Measurements from ENCODE around the gene ERC2.
"Not testable (repeated sequence)": the region's sequence is repeated elsewhere in the genome, so short reads cannot be mapped to it uniquely, and the experiment has no call there.

ERC2 gene

DNA sequence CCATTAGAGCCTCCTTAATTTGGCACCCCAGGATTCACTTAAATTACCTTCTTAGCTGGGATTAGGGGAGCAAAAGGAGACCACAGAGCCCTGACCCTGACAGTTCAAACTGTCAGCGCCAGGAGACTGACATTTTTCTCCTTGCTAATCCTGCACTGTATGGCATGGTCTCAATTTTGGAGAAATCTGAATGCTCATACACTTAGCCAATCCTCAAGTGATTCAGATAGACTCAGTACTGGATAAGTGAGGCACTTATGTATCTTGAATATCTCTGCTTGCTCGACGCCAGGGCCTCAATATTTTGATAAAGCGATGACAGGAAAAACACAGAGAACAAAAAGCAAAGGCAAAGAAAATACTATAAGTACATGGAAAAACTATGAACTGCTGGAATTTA is 605.2 kb downstream of the ERC2 start:
- no peak for DNase-seq

DNA sequence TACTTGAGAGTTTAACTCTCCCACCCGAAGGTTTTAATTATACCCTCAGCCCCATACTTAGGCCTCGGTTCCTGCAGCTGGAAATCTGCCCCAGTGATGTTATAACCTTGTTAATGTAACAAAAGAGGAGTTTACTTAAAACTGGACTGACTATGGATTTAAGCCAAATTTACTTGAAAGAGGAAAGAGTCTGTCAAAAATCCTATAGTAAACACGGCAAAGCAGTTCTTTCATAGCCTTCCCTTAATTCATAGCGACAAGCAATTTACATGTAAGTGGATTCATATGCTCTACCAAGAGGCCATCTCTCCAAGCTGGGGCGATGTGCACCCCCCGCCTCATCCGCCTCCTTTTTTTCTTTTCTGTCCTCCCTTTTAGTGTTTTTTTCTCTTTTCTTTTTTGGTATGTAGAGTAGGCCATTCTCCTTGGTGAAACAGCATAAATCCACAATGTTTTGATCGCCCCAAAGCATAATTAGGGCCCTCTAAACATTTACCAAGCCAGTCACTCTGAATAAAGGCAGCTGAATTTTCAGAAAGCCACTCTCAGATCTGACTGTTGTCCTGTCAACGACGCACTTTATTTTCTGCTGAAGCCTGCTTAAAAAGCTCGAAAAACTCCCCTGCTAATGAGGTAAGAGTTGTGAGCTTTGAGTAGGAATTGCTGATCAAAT is 608.1 kb downstream of the ERC2 start:
- no peak for DNase-seq

DNA sequence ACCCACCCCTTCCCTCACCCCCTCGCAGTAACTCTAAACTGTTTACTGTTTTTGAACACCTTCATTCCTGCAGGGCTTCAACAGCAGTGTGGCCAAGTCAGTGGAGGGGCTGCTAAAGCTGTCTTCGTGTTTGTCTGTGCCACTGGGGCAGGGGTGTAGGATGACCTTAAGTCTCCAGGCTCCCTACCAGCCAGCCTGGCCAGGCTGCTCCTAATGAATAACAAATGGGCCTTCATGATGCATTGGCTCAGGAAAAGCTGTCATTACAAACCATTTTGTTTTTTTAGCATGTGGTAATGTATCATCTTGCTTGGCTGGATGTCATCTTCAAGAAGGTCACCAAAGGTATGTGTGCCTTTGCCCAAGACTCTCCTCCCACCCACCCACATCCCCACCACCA is 609.0 kb downstream of the ERC2 start:
- DNase-seq, result no peak

DNA sequence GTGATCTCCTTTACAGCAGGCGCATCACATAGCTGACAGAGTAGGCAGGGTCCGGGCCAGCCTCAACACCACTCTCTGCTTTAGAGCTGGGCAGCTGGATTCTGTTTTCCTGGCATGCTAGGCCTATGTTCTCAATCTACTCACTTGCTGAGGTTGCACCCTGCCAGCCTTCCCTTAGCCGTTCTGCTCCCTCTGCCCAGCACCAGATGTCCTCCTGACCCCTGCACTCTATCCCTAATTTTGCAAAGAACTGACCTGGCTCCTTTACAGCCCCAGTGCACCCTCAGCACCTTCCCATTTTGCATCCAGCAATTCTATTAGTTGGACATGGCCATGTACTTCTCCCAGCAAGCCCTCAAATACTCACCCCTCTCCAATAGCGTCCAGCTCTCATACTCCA is 609.5 kb downstream of the ERC2 start:
- no peak for DNase-seq

DNA sequence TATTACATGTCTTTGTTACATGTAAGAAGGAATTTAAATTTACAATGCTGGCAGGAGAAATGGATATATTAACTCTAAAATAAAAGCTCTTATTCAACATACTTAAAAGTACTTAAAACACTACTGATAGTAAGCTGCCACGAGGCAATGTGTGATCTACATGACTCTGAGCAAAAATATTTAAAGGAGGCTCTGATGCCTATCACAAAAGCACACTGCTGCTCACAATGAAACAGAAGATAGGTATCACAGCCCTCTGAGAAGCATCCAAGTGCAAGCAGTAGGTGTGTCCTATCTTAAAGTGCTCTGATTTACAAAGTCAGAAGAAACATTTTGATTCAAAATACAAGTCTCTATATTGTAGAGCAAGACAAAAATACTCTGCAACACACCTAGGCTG is 610.0 kb downstream of the ERC2 start:
- no peak for DNase-seq

DNA sequence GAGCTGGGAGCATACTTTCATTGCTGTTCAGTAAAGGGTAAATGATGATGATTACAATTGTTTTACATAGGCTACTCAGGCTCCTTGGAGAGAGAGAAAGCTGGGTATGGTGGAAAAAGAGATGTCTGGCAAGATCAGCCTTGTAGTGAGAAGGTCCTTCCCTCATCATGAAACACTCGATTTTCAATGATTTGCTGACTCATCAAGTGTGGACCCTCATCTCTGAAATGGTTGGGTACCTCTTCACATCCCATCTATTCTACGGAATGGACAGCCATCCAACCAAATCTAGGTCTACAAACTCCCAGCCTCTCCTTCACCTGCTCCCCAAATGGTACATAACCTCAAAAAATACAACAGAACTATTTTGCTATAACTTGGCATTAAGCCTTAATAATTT is 610.6 kb downstream of the ERC2 start:
- DNase-seq, result no peak

DNA sequence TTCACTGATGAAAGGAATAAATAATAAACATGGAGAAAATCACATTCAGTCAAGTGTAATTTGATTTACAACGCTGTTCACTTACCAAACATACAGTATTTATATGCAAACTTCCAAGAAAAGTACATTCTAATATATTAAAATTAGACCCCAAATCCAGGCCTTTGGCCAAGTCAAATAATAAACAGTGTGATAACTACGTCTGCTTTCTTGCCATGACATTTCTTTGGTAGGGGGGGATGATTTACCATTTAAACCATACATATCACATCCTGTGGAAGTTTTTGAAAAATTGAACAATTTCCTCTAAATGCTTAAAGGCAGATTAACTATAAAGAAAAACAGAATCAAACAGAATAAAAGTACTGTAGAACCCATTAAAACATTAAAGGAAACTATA is 613.0 kb downstream of the ERC2 start:
- DNase-seq, result no peak

DNA sequence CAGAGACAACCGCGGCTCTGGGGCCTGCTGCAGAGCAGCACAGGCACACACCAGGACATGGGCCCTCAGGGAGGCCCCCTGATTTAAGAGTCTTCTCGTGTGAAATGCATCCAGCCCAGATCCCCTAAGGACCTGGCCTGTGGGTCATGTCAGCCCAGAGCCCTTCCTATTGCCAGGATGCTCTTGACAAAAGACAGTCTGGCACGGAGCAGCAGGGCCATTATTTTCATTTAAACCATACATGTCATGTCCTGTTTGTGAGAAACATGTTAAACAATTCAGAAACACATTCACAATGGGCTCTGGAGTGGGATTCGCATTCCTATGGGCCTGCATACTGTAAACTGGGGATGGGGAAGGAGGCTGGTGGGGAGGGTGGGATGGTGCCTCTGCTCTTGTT is 613.8 kb downstream of the ERC2 start:
- no peak for DNase-seq

DNA sequence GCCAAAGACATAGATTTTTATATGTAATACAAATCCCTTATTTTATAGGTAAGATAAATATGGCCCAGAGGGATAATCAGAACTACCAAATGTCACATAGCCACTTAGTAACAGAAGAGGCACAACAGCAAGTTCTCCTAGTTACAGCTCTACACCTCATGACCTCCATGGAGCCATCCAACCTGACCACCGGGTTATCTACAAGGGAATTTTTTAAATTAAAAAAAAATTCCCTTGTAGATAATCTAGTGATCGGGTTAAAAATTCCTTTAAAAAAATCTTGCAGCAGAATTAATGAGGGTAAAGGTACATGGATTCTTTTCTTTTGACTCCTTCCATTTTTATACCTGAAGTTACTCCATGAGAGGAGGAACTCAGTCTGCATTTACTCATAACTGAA is 615.9 kb downstream of the ERC2 start:
- DNase-seq, result no peak

DNA sequence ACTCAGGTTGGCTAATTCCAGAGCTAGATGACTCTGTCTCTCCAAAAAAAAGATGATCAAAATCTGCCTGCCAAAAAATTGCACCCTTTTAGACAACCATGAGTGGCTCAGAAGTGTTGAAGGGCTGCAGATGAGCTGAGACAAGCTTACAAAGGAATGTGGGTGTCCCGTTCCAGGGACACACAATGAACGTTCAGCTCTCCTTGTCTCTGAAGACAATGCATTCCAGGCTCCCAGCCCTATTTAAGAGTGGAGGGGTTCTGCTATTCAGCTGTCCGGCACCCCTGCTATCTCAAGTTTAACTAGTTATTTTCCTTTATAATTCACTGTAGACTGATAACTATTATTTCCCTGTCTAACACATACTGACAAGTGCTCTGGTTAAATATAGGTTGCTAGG is 626.1 kb downstream of the ERC2 start:
- DNase-seq, result no peak

DNA sequence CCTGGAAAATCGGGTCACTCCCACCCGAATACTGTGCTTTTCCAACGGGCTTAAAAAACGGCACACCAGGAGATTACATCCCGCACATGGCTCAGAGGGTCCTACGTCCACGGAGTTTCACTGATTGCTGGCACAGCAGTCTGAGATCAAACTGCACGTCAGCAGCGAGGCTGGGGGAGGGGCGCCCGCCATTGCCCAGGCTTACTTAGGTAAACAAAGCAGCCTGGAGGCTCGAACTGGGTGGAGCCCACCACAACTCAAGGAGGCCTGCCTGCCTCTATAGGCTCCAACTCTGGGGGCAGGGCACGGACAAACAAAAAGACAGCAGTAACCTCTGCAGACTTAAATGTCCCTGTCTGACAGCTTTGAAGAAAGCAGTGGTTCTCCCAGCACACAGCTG is 636.4 kb downstream of the ERC2 start:
- DNase-seq, result not testable (repeated sequence)

DNA sequence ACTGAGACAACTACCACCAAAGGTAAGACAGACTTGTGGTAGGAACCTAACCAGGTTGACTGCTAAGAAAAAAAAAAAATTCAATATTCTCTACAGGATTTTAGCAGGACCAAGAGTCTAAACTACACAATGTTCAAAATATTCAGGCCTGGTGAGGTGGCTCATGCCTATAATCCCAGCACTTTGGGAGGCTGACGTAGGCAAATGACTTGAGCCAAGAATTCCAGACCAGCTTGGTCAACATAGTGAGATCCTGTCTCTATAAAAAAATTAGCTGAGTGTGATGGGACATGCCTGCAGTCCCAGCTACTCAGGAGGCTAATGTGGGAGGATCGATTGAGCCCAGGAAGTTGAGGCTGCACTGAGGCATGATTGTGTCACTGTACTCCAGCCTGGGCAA is 639.6 kb downstream of the ERC2 start:
- no peak for DNase-seq

DNA sequence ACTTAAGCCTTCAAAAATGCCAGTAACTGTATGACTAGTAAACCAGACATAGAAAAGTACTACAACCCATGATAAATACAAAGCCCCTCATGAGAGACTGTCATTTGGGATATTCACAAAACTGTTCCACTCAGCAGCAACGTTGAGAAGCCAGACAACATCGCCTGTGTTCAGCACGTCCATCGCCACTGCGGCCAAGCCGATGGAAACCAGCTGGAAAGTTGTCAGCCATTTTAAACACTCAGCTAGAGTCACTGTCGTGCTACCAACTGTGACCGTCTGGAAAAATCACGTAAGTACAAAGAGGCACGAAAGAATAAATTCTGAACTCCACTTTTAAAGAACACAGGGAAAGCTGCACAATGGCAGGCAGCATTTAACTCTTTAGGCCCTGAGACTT is 640.5 kb downstream of the ERC2 start:
- DNase-seq, result no peak

DNA sequence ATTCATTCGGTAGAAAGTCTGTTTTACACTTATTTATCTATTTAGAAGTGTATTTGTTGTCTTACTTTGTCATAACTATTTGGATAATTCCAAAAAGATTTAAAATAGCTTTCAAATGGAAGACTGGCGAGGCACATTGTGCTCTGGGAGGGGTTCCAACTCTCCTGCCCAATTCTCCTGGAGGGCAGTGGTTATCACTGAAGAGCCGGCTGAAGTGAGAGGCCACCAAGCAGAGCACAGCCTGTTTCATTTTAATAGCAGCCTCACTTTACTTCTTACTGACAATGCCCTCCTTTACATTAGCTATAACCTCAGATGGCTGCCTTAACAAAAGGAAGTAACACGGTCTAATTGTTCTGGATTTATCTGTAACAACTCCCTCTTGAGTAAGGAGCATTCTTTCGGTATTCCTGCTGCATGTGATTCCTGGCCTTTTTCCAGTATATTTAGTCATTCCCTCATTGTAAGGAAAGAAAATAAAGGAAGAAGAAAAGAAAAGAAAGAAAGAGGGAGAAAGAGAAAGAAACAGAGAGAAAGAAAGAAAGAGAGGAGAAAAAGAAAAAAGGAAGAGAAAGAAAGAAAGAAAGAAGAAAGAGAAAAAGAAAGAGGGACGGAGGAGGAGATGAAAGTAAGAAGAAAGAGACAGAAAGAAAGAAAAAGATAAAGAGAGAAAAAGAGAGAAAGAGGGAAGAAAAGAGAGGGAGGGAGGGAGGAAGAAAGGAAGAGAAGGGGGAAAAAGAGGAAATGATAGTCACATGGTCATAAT is 641.4 kb downstream of the ERC2 start:
- no peak for DNase-seq

DNA sequence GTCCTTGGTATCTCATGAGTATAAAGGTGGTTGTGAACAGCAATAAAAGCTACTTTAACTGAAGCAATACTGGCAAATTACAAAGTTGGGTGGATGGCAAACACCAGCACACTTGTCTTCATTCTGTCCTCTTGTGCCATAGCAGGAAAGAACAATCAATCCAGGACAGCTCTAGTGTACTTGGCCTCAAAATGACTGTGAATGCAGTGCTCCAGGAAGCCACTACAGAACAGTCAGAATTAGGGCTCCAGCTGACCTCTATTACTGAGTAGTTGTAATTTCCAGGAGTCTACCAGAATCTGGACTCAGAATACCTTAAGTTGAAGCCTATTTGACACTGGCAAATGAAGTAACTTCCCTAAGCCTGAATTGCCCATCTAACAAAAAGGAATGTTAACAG is 642.2 kb downstream of the ERC2 start:
- no peak for DNase-seq

DNA sequence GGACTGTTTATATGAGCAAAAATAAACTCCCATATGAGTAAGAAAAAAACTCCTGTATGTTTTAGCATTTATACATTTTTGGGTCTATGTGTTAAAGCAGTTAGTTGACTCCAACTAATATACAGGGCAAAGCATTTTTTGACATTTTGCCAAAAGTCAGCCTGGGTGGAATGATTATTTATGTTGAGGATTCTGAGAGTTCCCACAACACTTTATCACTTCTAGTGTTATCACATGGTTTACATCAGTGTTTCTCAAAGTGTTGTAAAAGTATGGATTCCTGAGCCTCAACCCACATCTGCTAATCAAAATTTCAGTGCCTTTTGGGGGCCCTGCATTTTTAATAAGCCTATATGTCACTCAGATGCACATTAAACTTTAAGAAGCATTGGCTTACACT is 643.9 kb downstream of the ERC2 start:
- no peak for DNase-seq

DNA sequence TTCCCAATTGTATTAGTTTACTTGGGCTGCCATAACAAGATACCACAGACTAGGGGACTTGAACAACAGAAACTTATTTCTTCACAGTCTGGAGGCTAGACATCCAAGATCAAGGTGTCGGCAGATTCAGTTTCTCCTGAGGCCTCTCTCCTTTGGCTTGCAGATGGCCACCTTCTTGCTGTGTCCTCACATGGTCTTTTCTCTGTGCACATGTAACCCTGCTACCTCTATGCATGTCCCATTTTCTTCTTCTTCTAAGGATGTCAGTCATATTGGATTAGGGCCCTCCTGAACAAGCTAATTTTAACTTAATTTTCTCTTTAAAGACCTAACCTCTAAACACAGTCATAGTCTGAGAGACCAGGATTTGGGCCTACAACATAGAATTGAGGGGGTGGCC is 644.4 kb downstream of the ERC2 start:
- DNase-seq, result no peak

DNA sequence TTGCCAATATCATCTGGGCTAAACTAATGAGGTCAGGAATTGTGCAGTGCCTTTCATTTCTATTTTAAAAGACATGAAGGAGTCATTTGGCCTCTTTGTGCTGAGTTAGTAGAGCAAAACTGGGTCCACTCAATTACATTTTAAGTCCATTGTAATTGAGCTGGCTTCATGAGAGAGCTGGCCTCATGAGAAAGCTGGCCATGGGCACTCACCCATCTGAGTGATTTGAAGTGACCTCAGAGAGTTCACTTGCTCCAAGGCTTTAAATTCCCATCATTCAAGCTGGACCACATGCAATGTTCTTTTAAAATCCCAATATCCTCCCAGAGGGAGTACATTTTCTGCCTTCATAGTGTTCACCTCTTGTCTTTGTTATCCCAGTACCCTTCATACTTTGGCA is 645.3 kb downstream of the ERC2 start:
- DNase-seq, result no peak

DNA sequence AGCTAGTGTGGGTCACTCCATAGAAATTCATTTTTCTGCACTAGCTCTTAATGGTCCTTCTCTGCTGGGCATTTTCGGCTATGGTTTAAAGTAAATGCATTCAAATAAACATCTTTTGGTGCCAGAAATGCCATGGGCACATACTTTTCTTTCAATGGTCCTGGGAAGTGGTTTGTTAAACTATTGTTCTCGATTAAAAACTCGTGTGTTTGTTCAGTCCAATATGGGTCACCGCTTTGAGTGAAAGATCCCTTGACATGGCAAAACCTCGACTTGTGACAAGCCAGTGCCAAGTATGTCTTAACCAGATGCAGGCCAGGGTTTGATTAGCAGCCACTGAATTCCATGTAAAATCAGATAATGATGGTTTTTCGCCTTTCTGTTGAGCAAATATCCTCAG is 649.3 kb downstream of the ERC2 start:
- no peak for DNase-seq

DNA sequence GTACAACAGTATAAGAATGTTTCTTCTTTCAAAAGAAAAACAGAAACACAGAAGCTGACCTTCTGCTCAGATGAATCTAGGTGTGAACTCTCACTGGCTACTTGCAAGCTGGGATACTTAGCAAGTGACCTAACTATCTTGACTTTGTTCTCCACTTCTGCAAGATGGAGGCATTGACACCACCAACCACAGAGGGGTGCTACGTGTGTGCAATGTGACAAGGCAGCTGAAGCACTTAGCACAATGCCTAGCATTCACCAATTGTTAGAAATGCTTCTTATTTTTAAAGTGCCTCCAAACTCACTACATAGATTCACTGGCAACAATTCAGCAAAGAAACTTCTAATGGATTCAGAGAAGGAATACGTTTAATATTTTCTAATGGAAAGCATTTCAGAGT is 649.8 kb downstream of the ERC2 start:
- no peak for DNase-seq

DNA sequence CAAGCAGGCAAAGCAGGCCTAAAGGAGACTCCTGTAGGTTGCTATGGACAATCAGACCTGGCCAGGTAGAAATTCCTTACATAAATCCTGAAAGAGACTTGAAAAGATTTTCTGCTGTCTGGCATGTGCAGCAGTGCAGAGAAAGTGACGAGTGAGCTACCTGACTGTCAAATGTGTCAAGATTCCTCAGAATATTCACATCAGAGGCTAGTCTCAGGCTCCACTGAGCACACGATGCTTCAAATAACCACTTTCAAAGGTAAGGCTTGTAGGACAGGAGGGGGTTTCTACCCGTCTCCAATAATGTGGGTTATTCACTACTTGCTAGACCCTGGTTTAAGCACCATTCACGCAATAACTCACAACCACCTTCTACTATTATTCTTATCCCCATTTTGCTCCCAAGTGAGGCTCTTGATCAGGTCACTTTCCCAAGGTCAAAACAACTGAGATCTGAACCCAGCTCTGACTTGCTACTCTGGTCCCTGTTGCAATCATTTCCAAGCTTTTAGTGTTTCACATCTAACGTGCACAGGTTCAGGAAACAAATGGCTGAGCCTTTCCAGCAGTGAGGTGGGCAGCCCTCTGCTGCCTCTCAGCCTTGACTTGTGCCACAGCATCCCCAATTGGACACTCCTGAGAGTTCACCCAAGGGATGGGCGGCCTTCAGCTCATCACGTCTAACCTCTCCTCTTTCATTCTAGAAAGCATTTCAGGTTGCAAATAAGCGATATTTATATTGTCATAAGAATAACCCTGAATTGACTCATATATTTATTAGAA is 651.3 kb downstream of the ERC2 start:
- DNase-seq, result no peak

DNA sequence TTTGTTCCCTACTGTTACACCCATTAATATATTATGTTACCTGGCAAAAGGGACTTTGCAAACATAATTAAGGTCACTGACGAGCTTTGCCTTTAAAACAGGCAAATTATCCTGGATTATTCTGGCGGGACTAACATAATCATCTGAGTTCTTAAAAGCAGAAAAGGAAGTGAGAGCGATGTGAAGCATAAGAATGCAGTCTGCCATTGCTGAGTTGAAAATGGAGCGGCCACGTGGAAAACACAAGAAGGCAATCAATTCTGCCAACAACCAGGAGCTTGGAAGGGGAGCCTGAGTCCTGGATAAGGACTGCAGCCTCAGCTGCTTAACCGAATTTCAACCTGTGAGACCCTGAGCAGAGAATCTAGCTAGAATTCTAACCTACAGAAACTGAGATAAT is 653.0 kb downstream of the ERC2 start:
- DNase-seq, result no peak

DNA sequence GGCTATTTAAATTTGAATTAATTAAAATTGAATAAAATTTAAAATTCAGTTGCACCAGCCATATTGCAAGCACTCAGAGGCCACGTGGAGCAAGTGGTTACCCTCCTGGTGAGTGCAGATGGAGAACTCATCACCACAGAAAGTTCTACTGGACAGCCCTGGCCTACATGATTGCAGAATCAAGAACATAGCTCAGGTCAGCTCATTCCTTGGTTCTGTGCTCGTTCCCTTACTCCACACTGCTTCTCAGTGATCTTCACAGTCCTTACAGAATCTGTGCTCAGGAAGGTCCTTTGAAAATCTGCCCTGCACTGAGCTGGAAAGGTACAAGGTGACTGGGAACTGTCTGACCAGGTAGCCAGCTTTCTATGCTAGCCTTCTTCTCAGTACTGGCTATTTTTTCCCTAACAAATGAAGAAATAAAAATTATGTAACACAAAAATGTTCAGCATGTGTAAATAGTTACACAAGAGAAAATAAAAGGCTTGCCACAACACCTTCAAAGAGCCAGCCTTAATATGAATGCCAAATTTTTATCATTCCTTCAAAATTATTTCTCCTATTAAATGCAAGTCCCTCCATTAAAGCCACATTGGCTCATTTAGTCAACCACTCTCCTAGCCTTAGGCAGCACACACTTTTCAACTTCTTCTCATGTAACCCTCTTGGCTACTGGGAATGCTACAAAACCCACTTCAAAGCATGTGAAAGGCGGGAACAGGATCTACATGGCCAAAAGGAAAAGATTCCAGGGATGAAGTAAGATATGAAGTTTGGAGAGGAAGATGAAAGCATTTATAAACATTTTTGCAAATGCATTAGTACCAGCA is 654.8 kb downstream of the ERC2 start:
- DNase-seq, result no peak

Data from right hindlimb (tissue), 1 donor.